Measurements from ENCODE around the gene LPP.

Gene LPP

DNA sequence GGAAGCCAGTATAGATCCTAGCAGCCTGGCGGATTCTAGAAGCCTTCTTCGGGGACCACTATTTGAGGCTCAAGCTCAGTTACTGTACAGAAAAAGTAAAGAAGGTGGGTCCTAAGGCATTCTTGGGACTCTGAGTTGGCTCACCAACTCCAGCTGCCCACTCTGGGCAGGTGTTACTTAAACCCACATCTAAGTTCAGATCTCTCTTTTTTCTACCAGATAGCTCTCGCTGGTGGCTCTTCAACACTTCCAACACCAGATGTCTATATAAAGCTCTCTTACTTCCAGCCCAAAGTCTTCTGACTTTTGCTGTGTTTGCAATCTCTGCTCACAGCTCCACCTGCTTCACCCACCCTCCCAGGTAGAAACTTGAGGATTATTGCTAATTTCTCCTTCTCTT is 785.0 kb downstream of the LPP start:
- H2AFZ ChIP-seq (ENCODE audit: low read length) = no peak overlapping the region
- no peak overlapping the region for H3K27ac ChIP-seq (ENCODE audit: low read length)
- H3K4me3 ChIP-seq (ENCODE audit: low read length) = no peak overlapping the region
- no peaks in the 10 kb centered on the region for H4K20me1 ChIP-seq (ENCODE audit: insufficient read depth, low read length)
- TF ChIP-seq EZH2phosphoT487 (IDR thresholded peaks at IDR 0.05; ENCODE audit: low read length) (no peak), EZH2 (optimal IDR thresholded peaks at IDR 0.05; ENCODE audit: low read depth, low read length) (no peak)
- TF ChIP-seq, protein P1, sequence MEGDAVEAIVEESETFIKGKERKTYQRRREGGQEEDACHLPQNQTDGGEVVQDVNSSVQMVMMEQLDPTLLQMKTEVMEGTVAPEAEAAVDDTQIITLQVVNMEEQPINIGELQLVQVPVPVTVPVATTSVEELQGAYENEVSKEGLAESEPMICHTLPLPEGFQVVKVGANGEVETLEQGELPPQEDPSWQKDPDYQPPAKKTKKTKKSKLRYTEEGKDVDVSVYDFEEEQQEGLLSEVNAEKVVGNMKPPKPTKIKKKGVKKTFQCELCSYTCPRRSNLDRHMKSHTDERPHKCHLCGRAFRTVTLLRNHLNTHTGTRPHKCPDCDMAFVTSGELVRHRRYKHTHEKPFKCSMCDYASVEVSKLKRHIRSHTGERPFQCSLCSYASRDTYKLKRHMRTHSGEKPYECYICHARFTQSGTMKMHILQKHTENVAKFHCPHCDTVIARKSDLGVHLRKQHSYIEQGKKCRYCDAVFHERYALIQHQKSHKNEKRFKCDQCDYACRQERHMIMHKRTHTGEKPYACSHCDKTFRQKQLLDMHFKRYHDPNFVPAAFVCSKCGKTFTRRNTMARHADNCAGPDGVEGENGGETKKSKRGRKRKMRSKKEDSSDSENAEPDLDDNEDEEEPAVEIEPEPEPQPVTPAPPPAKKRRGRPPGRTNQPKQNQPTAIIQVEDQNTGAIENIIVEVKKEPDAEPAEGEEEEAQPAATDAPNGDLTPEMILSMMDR (IDR thresholded peaks at IDR 0.05; ENCODE audit: low read length) = no peak
- no peaks in the 10 kb centered on the region for H3K4me1 ChIP-seq (ENCODE audit: low read length)
- no peak for DNase-seq
- H3K4me2 ChIP-seq (ENCODE audit: low read depth, low read length) = no peak overlapping the region
- no peak overlapping the region for H3K9ac ChIP-seq (ENCODE audit: low read length)
- no peaks in the 10 kb centered on the region for H3K9me3 ChIP-seq (replicated peaks; ENCODE audit: insufficient read depth, low read length)
- no peaks in the 10 kb centered on the region for H3F3A ChIP-seq (ENCODE audit: insufficient read depth, low read length)
- H3K9me2 ChIP-seq (replicated peaks; ENCODE audit: insufficient read depth, low read length) = no peaks in the 10 kb centered on the region
- no peaks in the 10 kb centered on the region for H3K79me2 ChIP-seq (ENCODE audit: low read length)
- no peaks in the 10 kb centered on the region for H3K27me3 ChIP-seq (replicated peaks; ENCODE audit: insufficient read depth, low read length)
- H3K36me3 ChIP-seq (replicated peaks; ENCODE audit: insufficient read depth, low read length) = no peaks in the 10 kb centered on the region

DNA sequence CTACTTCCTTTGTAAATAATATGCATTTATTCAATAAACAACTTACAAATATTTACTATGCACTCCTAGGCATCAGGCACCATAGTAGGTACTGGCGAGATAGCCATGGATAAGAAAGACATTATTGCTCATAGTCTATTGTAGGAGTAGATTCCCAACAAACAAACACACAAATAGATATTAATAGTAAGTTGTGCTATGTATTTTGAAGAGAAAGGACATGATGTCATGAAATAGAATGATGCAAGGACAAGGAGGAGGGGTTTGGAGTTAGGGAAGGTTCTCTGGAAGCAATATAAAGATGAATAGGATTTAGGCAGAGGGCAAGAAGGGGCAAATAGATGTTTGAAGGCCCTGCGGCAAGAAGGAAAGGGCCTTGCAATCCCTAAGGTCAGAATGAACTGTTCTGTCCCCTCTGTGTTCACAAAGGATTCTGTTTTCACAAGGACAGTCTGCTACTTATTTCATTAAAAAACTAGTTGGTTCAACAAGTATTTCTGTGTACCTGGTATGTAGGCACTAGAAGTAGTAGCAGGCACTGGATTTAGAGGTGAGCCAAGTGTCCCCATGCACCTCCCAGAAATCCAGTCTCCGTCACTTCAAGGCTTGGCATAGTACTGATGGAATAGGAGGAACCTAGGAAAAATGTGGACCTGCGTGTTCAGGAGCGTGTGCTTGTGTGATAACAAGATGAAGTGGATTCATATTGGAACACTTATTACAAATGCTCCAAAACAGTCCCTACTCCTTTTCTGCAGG is 786.0 kb downstream of the LPP start:
- H3K9me3 ChIP-seq (replicated peaks; ENCODE audit: insufficient read depth, low read length) = no peaks in the 10 kb centered on the region
- H3F3A ChIP-seq (ENCODE audit: insufficient read depth, low read length) = no peaks in the 10 kb centered on the region
- H2AFZ ChIP-seq (ENCODE audit: low read length) = no peak overlapping the region
- no peaks in the 10 kb centered on the region for H3K27me3 ChIP-seq (replicated peaks; ENCODE audit: insufficient read depth, low read length)
- no peaks in the 10 kb centered on the region for H3K9me2 ChIP-seq (replicated peaks; ENCODE audit: insufficient read depth, low read length)
- no peak overlapping the region for H3K27ac ChIP-seq (ENCODE audit: low read length)
- H3K9ac ChIP-seq (ENCODE audit: low read length) = no peak overlapping the region
- H3K4me3 ChIP-seq (ENCODE audit: low read length) = no peak overlapping the region
- H3K4me1 ChIP-seq (ENCODE audit: low read length) = no peaks in the 10 kb centered on the region
- DNase-seq = no peak
- no peaks in the 10 kb centered on the region for H3K36me3 ChIP-seq (replicated peaks; ENCODE audit: insufficient read depth, low read length)
- no peaks in the 10 kb centered on the region for H4K20me1 ChIP-seq (ENCODE audit: insufficient read depth, low read length)
- no peaks in the 10 kb centered on the region for H3K79me2 ChIP-seq (ENCODE audit: low read length)
- H3K4me2 ChIP-seq (ENCODE audit: low read depth, low read length) = no peak overlapping the region
- no peak for TF ChIP-seq EZH2phosphoT487 (IDR thresholded peaks at IDR 0.05; ENCODE audit: low read length)

Data from MM.1S (cell line).